Aortic smooth muscle cell (primary cell): ENCODE results near the gene RAP2A. TPM values are rescaled to one million over a fixed set of nuclear protein-coding genes. Genes with fewer than 3 reads are reported as not detected.

ENCODE experiments used
- total RNA-seq: library from RNA; depleted of rRNA; stranded (reverse); fragments of >200 nt; gene quantifications from 2 replicates; pipeline ENCODE4 v1.2.3, GENCODE V29; 2014

Gene RAP2A
- 21.3 and 22.3 TPM in 2 replicates for total RNA-seq

DNA sequence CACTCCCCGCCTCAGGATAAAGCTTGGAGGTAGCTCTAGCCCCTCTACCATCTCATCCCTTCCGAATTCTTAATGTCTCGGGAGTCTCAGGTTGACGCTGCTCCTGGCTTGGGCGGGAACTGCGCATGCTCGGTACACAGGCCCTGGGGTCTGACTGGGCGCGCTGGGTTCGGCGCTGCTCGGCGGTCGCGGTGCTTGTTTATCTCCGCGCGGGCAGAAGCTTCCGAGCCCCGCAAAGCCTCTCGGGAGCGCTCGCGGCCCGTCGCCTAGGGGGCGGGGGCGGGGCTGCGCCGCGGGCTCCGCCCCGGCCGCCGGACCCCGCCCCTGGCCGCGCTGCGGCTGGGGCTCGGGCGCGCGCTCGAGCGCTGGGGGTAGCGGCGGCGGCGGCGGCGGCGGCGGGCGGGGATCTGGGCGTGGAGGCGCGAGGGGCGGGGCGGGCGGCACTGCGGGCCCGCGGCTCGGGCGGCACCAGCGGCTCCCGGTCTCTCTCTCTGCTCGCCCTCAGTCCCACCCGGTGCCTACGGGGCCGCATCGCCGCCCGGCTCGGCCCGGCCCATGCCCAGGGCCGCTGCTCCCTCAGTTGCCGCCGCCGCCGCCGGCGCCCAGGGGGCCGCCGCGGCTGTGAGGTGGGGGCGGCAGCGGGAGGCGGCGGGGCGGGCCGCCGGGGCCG is at the start of gene RAP2A:
RAP2A (plus strand) TSS at position 443 of the 670 bp plus-strand sequence. CDS start 302 bp downstream, outside the sequence.

Other genes with a start within 250 kb of the RAP2A start
- gene MBNL2, start 211.8 kb upstream of the RAP2A start, total RNA-seq: 50.5 and 64.5 TPM in 2 replicates